Upper lobe of left lung (tissue), 4 donors: ENCODE data around the gene NEDD4L.

Source experiments
- POLR2A ChIP-seq, 4 donors: fragments of 450-650 bp; IDR thresholded peaks; one replicate each; pipeline ENCODE4 v1.5.1; 2016 to 2017; ENCODE audit warnings: antibody characterized with exemption in 4 of 4, mild to moderate bottlenecking in 2 of 4
- TF ChIP-seq, protein P1 (sequence below), 6 experiments: fragments of 450-650 bp in 4 of 6; fragments of 200-600 bp in 2 of 6; sonication (generic) in 2 of 6; IDR thresholded peaks; one replicate each; pipeline ENCODE4 v1.5.1; 2016 to 2019; ENCODE audit warnings: antibody characterized with exemption in 6 of 6

DNA sequence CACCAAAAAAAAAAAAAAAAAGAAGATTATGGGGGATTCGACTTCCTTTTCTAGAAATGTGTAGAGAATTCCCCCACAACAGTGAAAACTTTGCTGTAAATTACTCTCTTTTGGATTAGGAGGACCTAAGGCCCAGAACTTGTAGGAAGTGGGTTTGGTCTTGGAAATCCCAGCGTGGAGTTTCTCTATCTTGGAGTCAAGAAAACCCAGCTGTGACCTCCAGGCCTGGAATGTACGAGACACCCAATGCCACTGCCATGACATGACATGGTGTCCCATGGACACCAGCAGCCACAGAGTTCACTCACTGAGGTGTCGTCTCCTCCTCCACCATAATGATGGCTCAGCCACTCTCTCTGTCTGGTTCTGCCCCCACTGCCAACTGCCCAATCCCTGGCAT is 382.6 kb downstream of the NEDD4L start:
- no peak for TF ChIP-seq POLR2A (IDR thresholded peaks at IDR 0.05)
- TF ChIP-seq, protein P1, sequence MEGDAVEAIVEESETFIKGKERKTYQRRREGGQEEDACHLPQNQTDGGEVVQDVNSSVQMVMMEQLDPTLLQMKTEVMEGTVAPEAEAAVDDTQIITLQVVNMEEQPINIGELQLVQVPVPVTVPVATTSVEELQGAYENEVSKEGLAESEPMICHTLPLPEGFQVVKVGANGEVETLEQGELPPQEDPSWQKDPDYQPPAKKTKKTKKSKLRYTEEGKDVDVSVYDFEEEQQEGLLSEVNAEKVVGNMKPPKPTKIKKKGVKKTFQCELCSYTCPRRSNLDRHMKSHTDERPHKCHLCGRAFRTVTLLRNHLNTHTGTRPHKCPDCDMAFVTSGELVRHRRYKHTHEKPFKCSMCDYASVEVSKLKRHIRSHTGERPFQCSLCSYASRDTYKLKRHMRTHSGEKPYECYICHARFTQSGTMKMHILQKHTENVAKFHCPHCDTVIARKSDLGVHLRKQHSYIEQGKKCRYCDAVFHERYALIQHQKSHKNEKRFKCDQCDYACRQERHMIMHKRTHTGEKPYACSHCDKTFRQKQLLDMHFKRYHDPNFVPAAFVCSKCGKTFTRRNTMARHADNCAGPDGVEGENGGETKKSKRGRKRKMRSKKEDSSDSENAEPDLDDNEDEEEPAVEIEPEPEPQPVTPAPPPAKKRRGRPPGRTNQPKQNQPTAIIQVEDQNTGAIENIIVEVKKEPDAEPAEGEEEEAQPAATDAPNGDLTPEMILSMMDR (IDR thresholded peaks at IDR 0.05): no peak
